H9 (cell line): ENCODE measurements around the gene CXCL6. TPM values are rescaled to one million over a fixed set of nuclear protein-coding genes. Genes with fewer than 3 reads are reported as not detected.

Experiments used
- DNase-seq: peaks from one replicate; pipeline ENCODE4 v3.0.0-alpha.2; 2017
- H2AFZ ChIP-seq: one replicate; pipeline ENCODE4 v1.6.1; 2013; ENCODE audit warnings: mild to moderate bottlenecking, low read length, control low read depth, moderate library complexity
- H2AK5ac ChIP-seq: 2 replicates; pipeline ENCODE4 v1.6.1; 2013; ENCODE audit warnings: low read length, control low read depth, mixed read lengths; ENCODE audit not compliant: insufficient read length
- H2BK120ac ChIP-seq: one replicate; pipeline ENCODE4 v1.6.1; 2013; ENCODE audit warnings: low read depth, mild to moderate bottlenecking, low read length, control low read depth, inconsistent platforms; ENCODE audit not compliant: poor library complexity, severe bottlenecking
- H2BK12ac ChIP-seq: 2 replicates; pipeline ENCODE4 v1.6.1; 2013; ENCODE audit warnings: low read length, control low read depth, mixed read lengths, low read depth; ENCODE audit not compliant: insufficient read length
- H2BK15ac ChIP-seq: 2 replicates; pipeline ENCODE4 v1.6.1; 2013; ENCODE audit warnings: low read depth, low read length, control low read depth
- H2BK20ac ChIP-seq: one replicate; pipeline ENCODE4 v1.6.1; 2013; ENCODE audit warnings: low read depth, mild to moderate bottlenecking, low read length, control low read depth, inconsistent platforms; ENCODE audit not compliant: poor library complexity, severe bottlenecking
- H2BK5ac ChIP-seq: 2 replicates; pipeline ENCODE4 v1.6.1; 2013; ENCODE audit warnings: low read length, control low read depth, mixed read lengths; ENCODE audit not compliant: insufficient read length
- H3K14ac ChIP-seq: 2 replicates; pipeline ENCODE4 v1.6.1; 2013; ENCODE audit warnings: low read length, control low read depth; ENCODE audit not compliant: insufficient read depth
- H3K18ac ChIP-seq: 2 replicates; pipeline ENCODE4 v1.6.1; 2013; ENCODE audit warnings: low read depth, mild to moderate bottlenecking, mixed read lengths, low read length, control low read depth; ENCODE audit not compliant: insufficient read length
- H3K23ac ChIP-seq: 2 replicates; pipeline ENCODE4 v1.6.1; 2013; ENCODE audit warnings: low read length, control low read depth, mixed read lengths, low read depth; ENCODE audit not compliant: insufficient read length
- H3K23me2 ChIP-seq: 2 replicates; pipeline ENCODE4 v1.6.1; 2013; ENCODE audit warnings: low read depth, mild to moderate bottlenecking, mixed read lengths, low read length, control low read depth; ENCODE audit not compliant: insufficient read length, poor library complexity, severe bottlenecking
- H3K27ac ChIP-seq: 2 replicates; pipeline ENCODE4 v1.5.1; 2013; ENCODE audit warnings: low read length, control low read depth, mixed read lengths, low read depth; ENCODE audit not compliant: insufficient read length
- H3K27me3 ChIP-seq: 2 replicates; pipeline ENCODE4 v1.6.1; 2013; ENCODE audit warnings: low read length, control low read depth, inconsistent platforms; ENCODE audit not compliant: insufficient read depth
- H3K4ac ChIP-seq: 2 replicates; pipeline ENCODE4 v1.6.1; 2013; ENCODE audit warnings: low read depth, mild to moderate bottlenecking, control low read depth, inconsistent platforms, low read length, moderate library complexity
- H3K4me1 ChIP-seq: 2 replicates; pipeline ENCODE4 v1.6.1; 2013; ENCODE audit warnings: low read length, control low read depth, inconsistent platforms; ENCODE audit not compliant: insufficient read depth
- H3K4me2 ChIP-seq: 2 replicates; pipeline ENCODE4 v1.6.1; 2013; ENCODE audit warnings: low read length, control low read depth, mixed read lengths; ENCODE audit not compliant: insufficient read length, insufficient read depth
- H3K56ac ChIP-seq: 2 replicates; pipeline ENCODE4 v1.6.1; 2013; ENCODE audit warnings: low read depth, mild to moderate bottlenecking, mixed read lengths, low read length, control low read depth; ENCODE audit not compliant: insufficient read length
- H3K79me1 ChIP-seq: 2 replicates; pipeline ENCODE4 v1.6.1; 2013; ENCODE audit warnings: low read depth, mild to moderate bottlenecking, moderate library complexity, low read length, control low read depth, inconsistent platforms; ENCODE audit not compliant: insufficient read depth, poor library complexity, severe bottlenecking
- H3K79me2 ChIP-seq: 2 replicates; pipeline ENCODE4 v1.6.1; 2013; ENCODE audit warnings: low read length, control low read depth, inconsistent platforms; ENCODE audit not compliant: insufficient read depth
- H3K9ac ChIP-seq: 2 replicates; pipeline ENCODE4 v1.6.1; 2013; ENCODE audit warnings: low read length, control low read depth, mixed read lengths; ENCODE audit not compliant: insufficient read length; ENCODE audit errors: extremely low read depth
- H3K9me3 ChIP-seq: one replicate; pipeline ENCODE4 v1.6.1; 2013; ENCODE audit warnings: low read depth, low read length, inconsistent platforms; ENCODE audit not compliant: control insufficient read depth
- H3T11ph ChIP-seq: one replicate; pipeline ENCODE4 v1.6.1; 2013; ENCODE audit warnings: mild to moderate bottlenecking, low read length, control low read depth, inconsistent platforms
- H4K20me1 ChIP-seq: one replicate; pipeline ENCODE4 v1.6.1; 2013; ENCODE audit not compliant: control insufficient read depth, insufficient read length, insufficient read depth
- H4K5ac ChIP-seq: 2 replicates; pipeline ENCODE4 v1.6.1; 2013; ENCODE audit warnings: low read depth, mild to moderate bottlenecking, mixed read lengths, low read length, control low read depth; ENCODE audit not compliant: insufficient read length
- H4K8ac ChIP-seq: replicated peaks from 2 replicates; pipeline ENCODE4 v1.6.1; 2013; ENCODE audit warnings: low read length, control low read depth, mixed read lengths, low read depth; ENCODE audit not compliant: insufficient read length
- H4K91ac ChIP-seq: 2 replicates; pipeline ENCODE4 v1.6.1; 2013; ENCODE audit warnings: low read depth, mild to moderate bottlenecking, moderate library complexity, mixed read lengths, low read length, control low read depth; ENCODE audit not compliant: insufficient read length
- H3K27ac Mint-ChIP-seq, 3 experiments: 2 replicates in 2 of 3; 3 replicates in 1 of 3; pipeline ENCODE4 v1.8.0; 2020 to 2021; ENCODE audit warnings: mixed read lengths in 3 of 3, mild to moderate bottlenecking in 1 of 3, moderate library complexity in 1 of 3
- H3K27me3 Mint-ChIP-seq: 2 replicates; pipeline ENCODE4 v1.8.0; 2021; ENCODE audit warnings: low read depth, mild to moderate bottlenecking, moderate library complexity, mixed read lengths
- H3K36me3 Mint-ChIP-seq, 3 experiments: 2 replicates in 2 of 3; 3 replicates in 1 of 3; pipeline ENCODE4 v1.8.0; 2020 to 2021; ENCODE audit warnings: low read depth in 3 of 3, mixed read lengths in 3 of 3; ENCODE audit not compliant: insufficient read depth in 1 of 3
- H3K4me1 Mint-ChIP-seq, 2 experiments: 2 replicates each; pipeline ENCODE4 v1.8.0; 2020; ENCODE audit warnings: mixed read lengths in 2 of 2
- H3K4me3 Mint-ChIP-seq, 2 experiments: 2 replicates in 1 of 2; 3 replicates in 1 of 2; pipeline ENCODE4 v1.8.0; 2020 to 2021; ENCODE audit warnings: mild to moderate bottlenecking in 2 of 2, mixed read lengths in 2 of 2, moderate library complexity in 1 of 2
- H3K9me3 Mint-ChIP-seq, 2 experiments: 2 replicates in 1 of 2; 3 replicates in 1 of 2; pipeline ENCODE4 v1.8.0; 2020; ENCODE audit warnings: mild to moderate bottlenecking in 2 of 2, mixed read lengths in 2 of 2, moderate library complexity in 1 of 2
- WGBS: extraction: QIAGEN DNeasy Blood & Tissue Kit; methylation state at CpG from one replicate; pipeline ENCODE4 v1.1.7; 2013; ENCODE audit warnings: missing lambda C conversion rate, low lambda C conversion rate, mixed read lengths; ENCODE audit not compliant: insufficient read length; ENCODE audit errors: extremely low coverage; 5-methylcytosine and 5-hydroxymethylcytosine counted together
- total RNA-seq: library from RNA; stranded (reverse); gene quantifications from 2 replicates; pipeline ENCODE4 v1.2.1, GENCODE V29; 2021
- TF ChIP-seq, protein P1 (sequence below): fragments of 200-600 bp; sonication (generic); conservative IDR thresholded peaks from 3 replicates; pipeline ENCODE4 v1.8.0; 2021; ENCODE audit warnings: antibody characterized with exemption, mild to moderate bottlenecking

The CXCL6 gene
- total RNA-seq, 1 experiment from 2014 or later = 0.85 TPM

GRCh38 chr4:73828956-73829355 is 7.5 kb upstream of the CXCL6 start:
- Mint-ChIP-seq H3K27me3 (no peaks in the 10 kb centered on the region), H3K36me3 (peaks cover 0 to 14% (median 3%) of the 10 kb centered on the region in 3 experiments; a peak in 4 of 7 replicates)
- H3K4me2 ChIP-seq = no peak overlapping the region

More at GRCh38 chr4:73828956-73829355, 7.5 kb upstream of the CXCL6 start:
- Histone ChIP-seq H3K9me3 (no peaks in the 10 kb centered on the region), H3K56ac (no peak overlapping the region), H2BK15ac (no peak overlapping the region), H4K5ac (no peak overlapping the region), H2BK12ac (no peak overlapping the region), H3K27me3 (no peaks in the 10 kb centered on the region), H3K27ac (no peak overlapping the region), H4K20me1 (no peaks in the 10 kb centered on the region), H4K8ac (no peak overlapping the region), H3K18ac (no peak overlapping the region), H3K4ac (no peak overlapping the region), H3K79me2 (no peaks in the 10 kb centered on the region), H2BK120ac (no peak overlapping the region), H3K9ac (no peak overlapping the region), H3K79me1 (no peaks in the 10 kb centered on the region), H4K91ac (no peak overlapping the region), H2AK5ac (no peak overlapping the region), H3K23me2 (no peaks in the 10 kb centered on the region), H3T11ph (no peak overlapping the region), H2AFZ (no peak overlapping the region), H2BK20ac (no peak overlapping the region), H3K4me1 (no peaks in the 10 kb centered on the region), H3K23ac (no peak overlapping the region), H2BK5ac (no peak overlapping the region), H3K14ac (no peak overlapping the region)
- Mint-ChIP-seq H3K27ac (no peak overlapping the region), H3K4me1 (no peaks in the 10 kb centered on the region), H3K4me3 (no peak overlapping the region), H3K9me3 (peaks cover 13 to 14% of the 10 kb centered on the region in 2 experiments; a peak in 4 of 5 replicates)
- WGBS = no CpG with 5 or more reads among the region's 3 CpGs
- DNase-seq = no peak
- TF ChIP-seq, protein P1, sequence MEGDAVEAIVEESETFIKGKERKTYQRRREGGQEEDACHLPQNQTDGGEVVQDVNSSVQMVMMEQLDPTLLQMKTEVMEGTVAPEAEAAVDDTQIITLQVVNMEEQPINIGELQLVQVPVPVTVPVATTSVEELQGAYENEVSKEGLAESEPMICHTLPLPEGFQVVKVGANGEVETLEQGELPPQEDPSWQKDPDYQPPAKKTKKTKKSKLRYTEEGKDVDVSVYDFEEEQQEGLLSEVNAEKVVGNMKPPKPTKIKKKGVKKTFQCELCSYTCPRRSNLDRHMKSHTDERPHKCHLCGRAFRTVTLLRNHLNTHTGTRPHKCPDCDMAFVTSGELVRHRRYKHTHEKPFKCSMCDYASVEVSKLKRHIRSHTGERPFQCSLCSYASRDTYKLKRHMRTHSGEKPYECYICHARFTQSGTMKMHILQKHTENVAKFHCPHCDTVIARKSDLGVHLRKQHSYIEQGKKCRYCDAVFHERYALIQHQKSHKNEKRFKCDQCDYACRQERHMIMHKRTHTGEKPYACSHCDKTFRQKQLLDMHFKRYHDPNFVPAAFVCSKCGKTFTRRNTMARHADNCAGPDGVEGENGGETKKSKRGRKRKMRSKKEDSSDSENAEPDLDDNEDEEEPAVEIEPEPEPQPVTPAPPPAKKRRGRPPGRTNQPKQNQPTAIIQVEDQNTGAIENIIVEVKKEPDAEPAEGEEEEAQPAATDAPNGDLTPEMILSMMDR = no peak
